ENCODE data around the gene CCDC61.

Gene CCDC61

GRCh38 chr19:45996933-45997332 is 1.7 kb downstream of the CCDC61 start:
- no peak overlapping the region for H3K27ac ChIP-seq
- TF ChIP-seq ZFX (IDR thresholded peaks at IDR 0.05; ENCODE audit: borderline replicate concordance) (no peak), CTCF (IDR thresholded peaks at IDR 0.05) (no peak)

GRCh38 chr19:45998834-45999233 is 3.6 kb downstream of the CCDC61 start:
- TF ChIP-seq CTCF (IDR thresholded peaks at IDR 0.05) (no peak), ZFX (IDR thresholded peaks at IDR 0.05; ENCODE audit: borderline replicate concordance) (no peak)
- H3K27ac ChIP-seq = no peak overlapping the region

- no peak overlapping the region for H3K27ac ChIP-seq
Observed at GRCh38 chr19:45999653-46000121, 4.4 kb downstream of the CCDC61 start.

GRCh38 chr19:46000491-46001246 is 5.4 kb downstream of the CCDC61 start:
- no peak for TF ChIP-seq ZFX (IDR thresholded peaks at IDR 0.05; ENCODE audit: borderline replicate concordance)
- TF ChIP-seq CTCF (IDR thresholded peaks at IDR 0.05) = no peak
- no peak overlapping the region for H3K27ac ChIP-seq

More at GRCh38 chr19:45999653-46000121, 4.4 kb downstream of the CCDC61 start:
- no peak for TF ChIP-seq CTCF (IDR thresholded peaks at IDR 0.05)
- TF ChIP-seq ZFX (IDR thresholded peaks at IDR 0.05; ENCODE audit: borderline replicate concordance) = no peak

- TF ChIP-seq CTCF (IDR thresholded peaks at IDR 0.05) = no peak
- TF ChIP-seq ZFX (IDR thresholded peaks at IDR 0.05; ENCODE audit: borderline replicate concordance) = no peak
- no peak overlapping the region for H3K27ac ChIP-seq
Observed at GRCh38 chr19:46002678-46003275, 7.5 kb downstream of the CCDC61 start.

GRCh38 chr19:46006411-46006810 is 11.1 kb downstream of the CCDC61 start:
- no peak overlapping the region for H3K27ac ChIP-seq
- TF ChIP-seq ZFX (IDR thresholded peaks at IDR 0.05; ENCODE audit: borderline replicate concordance) (no peak), CTCF (IDR thresholded peaks at IDR 0.05) (no peak)
